ENCODE results near the gene BLOC1S1.

Gene BLOC1S1

DNA sequence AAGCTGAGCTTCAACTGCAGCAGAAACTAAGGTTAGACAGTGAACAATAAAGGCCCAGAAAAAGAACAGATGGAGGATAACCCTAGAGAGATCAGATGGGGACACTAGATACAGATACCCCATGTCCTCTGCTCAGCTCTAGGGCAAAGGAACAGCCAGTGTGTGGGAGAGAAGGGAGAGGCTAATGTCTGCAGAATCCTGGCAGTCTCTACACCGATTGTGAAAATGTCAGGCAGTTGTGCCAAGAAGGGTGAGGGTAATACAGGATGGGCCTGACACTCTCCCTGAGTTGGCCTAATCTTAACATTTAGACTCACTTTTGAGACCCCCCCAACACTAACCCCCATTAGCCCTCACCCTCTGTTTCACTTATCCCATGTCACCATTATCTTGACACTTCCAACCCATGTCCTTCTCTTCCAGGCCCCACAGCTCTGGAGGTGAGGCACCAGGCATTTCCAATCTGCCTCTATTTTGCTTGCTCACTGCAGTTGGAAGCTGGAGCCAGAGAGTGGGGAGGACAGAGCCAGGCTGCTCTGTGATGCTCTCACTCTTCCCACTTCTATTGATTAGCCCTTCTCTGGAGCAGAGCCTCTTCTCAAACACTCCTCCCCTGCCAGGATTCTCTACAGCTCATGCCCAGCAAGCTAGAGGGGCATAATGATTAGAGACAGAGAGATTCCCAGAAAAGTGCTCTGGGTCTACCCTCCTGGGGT lies 3.0 kb upstream of the BLOC1S1 start:
- DNase-seq: no peak

GRCh38 chr12:55713721-55714120 lies 2.1 kb upstream of the BLOC1S1 start:
- DNase-seq: no peak

DNA sequence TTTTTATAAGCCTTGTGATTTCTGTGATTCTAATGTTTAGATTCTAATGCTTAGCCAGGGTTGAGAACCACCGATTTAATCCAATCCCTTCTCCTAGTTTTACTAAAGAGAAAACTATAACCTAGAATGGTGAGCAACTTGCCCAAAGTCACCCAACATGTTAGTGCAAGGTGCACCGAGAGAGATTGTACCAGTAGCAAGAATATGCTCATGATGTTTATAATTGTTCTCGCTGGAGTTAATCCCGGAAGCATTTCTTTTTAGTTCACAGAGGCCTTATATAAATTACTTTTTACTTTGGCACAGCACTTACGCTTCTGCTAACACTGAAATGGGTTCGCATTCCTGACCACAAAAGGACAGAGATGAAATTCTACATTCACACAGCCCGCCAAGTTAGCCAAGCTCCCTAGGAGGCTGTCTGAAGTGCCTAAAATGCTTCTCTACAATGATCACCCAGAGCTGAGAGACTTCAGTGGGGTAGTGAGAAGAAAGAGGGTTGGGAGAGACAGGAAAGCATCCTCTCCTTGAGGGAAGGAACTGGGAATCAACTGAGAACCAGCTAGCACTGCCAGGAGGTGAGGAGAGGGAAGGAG lies 579 bp upstream of the BLOC1S1 start:
- no peak for DNase-seq

DNA sequence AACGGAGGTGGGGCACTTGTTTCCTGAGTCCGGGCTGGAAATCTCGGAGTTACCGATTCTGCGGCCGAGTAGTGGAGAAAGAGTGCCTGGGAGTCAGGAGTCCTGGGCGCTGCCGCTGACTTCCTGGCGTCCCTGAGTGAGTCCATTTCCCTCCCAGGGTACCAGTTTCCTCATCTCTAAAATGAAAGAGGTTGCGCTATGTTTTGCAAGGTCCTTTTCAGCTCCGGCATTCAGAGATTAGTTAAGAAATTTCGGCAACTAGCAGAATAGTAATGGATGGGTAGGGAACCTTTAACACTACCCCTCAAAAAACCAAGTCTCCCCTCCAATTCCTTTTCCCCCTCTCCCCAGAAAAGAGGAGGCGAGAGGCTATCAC lies 724 bp downstream of the BLOC1S1 start:
- no peak for DNase-seq

- no peak for DNase-seq
Observed at GRCh38 chr12:55717011-55718007, 1.5 kb downstream of the BLOC1S1 start.

- DNase-seq: no peak
Observed at GRCh38 chr12:55718015-55718414, 2.2 kb downstream of the BLOC1S1 start.

DNA sequence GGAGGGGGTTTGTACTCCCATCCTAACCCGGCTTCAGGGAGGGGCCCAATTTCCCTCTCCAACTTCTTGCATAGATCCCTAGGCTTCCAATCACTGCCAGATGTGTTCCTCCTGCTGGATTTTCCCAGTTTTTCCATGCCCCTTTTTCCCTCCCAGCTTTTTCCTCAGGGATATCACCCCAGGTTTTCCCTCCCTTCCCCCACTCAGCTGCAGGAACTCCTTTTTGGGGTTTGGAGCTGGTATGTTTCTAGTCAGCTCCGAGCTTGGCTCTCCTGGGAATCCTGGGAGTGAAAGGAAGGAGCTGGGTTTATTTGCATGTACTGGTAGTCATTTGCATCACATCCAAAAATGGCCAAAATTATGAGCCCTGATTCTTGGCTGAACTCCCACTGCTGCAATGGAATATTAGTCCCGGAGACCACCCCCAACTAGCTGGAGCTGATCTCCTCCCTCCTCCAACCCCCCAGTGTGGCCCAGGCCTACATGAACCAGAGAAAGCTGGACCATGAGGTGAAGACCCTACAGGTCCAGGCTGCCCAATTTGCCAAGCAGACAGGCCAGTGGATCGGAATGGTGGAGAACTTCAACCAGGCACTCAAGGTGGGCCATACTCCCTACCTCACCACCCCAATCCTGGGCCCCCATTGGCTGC lies 2.9 kb downstream of the BLOC1S1 start:
- no peak for DNase-seq

- DNase-seq: no peak
Observed at GRCh38 chr12:55719371-55719770, 3.5 kb downstream of the BLOC1S1 start.

GRCh38 chr12:55720071-55720564 lies 4.3 kb downstream of the BLOC1S1 start, which contains the start of gene RDH5:
RDH5 (plus strand) TSS chr12:55720393; CDS start chr12:55721185, 792 bp downstream.
- no peak for DNase-seq

- DNase-seq: peak; percentile 70
Observed at GRCh38 chr12:55720894-55721444, 5.1 kb downstream of the BLOC1S1 start.

- no peak for DNase-seq
Observed at GRCh38 chr12:55721601-55722213, 5.9 kb downstream of the BLOC1S1 start.

GRCh38 chr12:55722948-55723347 lies 7.1 kb downstream of the BLOC1S1 start:
- no peak for DNase-seq

DNA sequence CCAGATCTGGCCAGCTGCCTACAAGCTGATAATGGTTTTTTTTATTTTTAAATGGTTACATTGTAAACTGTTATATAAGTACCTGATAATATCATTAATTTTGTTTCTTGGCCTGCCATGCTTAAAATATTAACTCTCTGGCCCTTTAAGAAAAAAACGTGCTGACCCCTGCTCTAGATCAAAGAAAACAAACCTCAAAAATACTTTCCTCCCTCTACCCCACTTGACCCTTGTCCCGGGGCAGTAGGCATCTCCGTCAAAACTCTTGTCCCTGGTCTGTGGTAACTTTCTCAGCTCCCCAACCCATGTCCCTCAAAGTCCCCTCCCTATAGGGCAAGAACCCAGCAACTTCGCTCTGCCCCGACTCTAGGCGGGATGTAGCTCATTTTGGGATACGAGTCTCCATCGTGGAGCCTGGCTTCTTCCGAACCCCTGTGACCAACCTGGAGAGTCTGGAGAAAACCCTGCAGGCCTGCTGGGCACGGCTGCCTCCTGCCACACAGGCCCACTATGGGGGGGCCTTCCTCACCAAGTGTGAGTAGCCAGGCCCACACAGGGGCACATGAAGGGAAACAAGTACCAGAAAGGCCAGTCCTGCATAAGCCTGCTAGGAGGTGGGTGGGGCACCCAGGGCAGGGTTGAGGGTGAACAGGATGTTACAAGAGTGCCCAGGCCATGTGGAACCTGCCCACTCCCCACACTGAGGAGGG lies 7.8 kb downstream of the BLOC1S1 start:
- no peak for DNase-seq

- DNase-seq: no peak
Observed at GRCh38 chr12:55724226-55724939, 8.5 kb downstream of the BLOC1S1 start.

GRCh38 chr12:55724940-55725309 lies 9.1 kb downstream of the BLOC1S1 start:
- DNase-seq: no peak

GRCh38 chr12:55725556-55725955 lies 9.7 kb downstream of the BLOC1S1 start:
- no peak for DNase-seq

DNA sequence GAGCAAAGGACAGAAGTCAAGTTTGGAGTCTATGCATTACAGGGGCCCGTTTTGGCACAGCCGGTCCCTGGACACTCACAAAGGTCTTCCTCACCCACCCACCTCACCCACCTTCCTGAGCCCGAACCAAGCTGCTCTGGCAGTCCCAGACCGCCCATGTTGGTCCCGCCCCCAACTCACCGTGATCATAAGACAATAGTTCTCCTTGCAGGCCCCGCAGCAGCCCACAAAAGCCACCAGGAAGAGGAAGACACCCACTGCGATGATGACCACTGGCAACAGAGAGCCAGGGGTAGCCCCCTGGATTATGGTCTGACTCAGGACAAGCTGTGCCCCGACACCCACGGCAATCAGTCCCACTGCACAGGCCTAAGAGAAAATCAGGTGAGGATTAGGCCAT lies 11.1 kb downstream of the BLOC1S1 start:
- DNase-seq: no peak

DNA sequence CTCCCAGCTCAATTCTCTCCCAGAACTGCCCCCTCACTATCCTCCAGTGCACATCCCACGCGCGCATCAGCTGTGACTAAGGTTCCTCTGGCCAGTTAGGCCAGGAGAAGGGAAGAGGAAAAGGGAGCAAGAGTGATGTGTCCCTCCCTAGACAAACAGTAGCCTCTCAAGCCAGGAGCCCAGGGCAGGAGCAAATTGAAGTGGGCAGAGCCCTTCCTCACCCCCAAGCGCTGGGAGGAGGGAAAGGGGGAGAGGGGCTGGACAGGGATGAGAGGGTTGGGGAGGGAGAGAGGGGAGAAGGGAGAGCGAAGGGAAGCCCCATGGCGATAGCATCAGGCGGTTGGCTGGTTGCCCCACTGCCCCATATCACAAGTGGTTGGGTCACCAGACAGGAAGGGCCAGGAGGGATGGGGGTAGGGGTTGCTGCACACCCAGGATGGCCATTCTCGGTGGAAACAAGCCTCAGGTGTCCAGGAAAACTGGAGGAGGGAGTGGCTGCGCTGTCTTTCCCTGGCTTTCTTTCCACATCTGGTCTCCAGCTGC lies 11.9 kb downstream of the BLOC1S1 start:
- no peak for DNase-seq

GRCh38 chr12:55728186-55728938 lies 12.5 kb downstream of the BLOC1S1 start:
- no peak for DNase-seq

All from 8988T (cell line).